ENCODE measurements around the gene SCP2. TPM values are rescaled to one million over a fixed set of nuclear protein-coding genes. Genes with fewer than 3 reads are reported as not detected.

Gene SCP2
- 100 to 1,000 TPM; 137 to 208 TPM for total RNA-seq
- polyA plus RNA-seq (ENCODE audit: insufficient read length in 6 of 6) = 100 to 1,000 TPM; 130 to 160 (median 148) TPM
- long read RNA-seq, donor 1, transcript SCP2-207 (5 exons, 894 nt) = major isoform, 72 of 88 reads
- long read RNA-seq, donor 1, transcript SCP2-203 (16 exons, 2,811 nt) = minor isoform, 11 of 88 reads
- long read RNA-seq, donor 1, partial matches to known transcripts = 0 of 88 reads
- long read RNA-seq, donor 1, other reads (novel, unspliced or antisense) = 0 of 88 reads
- long read RNA-seq, donor 2, transcript SCP2-203 (16 exons, 2,811 nt) = minor isoform, 8 of 63 reads
- long read RNA-seq, donor 2, transcript SCP2-207 (5 exons, 894 nt) = major isoform, 50 of 63 reads
- long read RNA-seq, donor 2, partial matches to known transcripts = 0 of 63 reads
- long read RNA-seq, donor 2, other reads (novel, unspliced or antisense) = 0 of 63 reads
- long read RNA-seq, donor 3, transcript SCP2-205 (4 exons, 1,298 nt) = minor isoform, 7 of 73 reads
- long read RNA-seq, donor 3, transcript SCP2-207 (5 exons, 894 nt) = major isoform, 56 of 73 reads
- long read RNA-seq, donor 3, transcript SCP2-203 (16 exons, 2,811 nt) = minor isoform, 9 of 73 reads
- long read RNA-seq, donor 3, partial matches to known transcripts = 0 of 73 reads
- long read RNA-seq, donor 3, other reads (novel, unspliced or antisense) = 0 of 73 reads
- long read RNA-seq, donor 4, transcript SCP2-207 (5 exons, 894 nt) = major isoform, 115 of 142 reads
- long read RNA-seq, donor 4, partial matches to known transcripts = 17 of 142 reads
- long read RNA-seq, donor 4, other reads (novel, unspliced or antisense) = 4 of 142 reads
- long read RNA-seq, donor 5, transcript SCP2-203 (16 exons, 2,811 nt) = minor isoform, 7 of 96 reads
- long read RNA-seq, donor 5, transcript SCP2-207 (5 exons, 894 nt) = major isoform, 62 of 96 reads
- long read RNA-seq, donor 5, transcript SCP2-205 (4 exons, 1,298 nt) = minor isoform, 5 of 96 reads
- long read RNA-seq, donor 5, partial matches to known transcripts = 18 of 96 reads
- long read RNA-seq, donor 5, other reads (novel, unspliced or antisense) = 0 of 96 reads
- long read RNA-seq, donor 6, transcript SCP2-207 (5 exons, 894 nt) = major isoform, 49 of 60 reads
- long read RNA-seq, donor 6, transcript SCP2-203 (16 exons, 2,811 nt) = minor isoform, 5 of 60 reads
- long read RNA-seq, donor 6, partial matches to known transcripts = 0 of 60 reads
- long read RNA-seq, donor 6, other reads (novel, unspliced or antisense) = 0 of 60 reads
- long read RNA-seq, donor 7, transcript SCP2-203 (16 exons, 2,811 nt) = minor isoform, 6 of 58 reads
- long read RNA-seq, donor 7, transcript SCP2-207 (5 exons, 894 nt) = major isoform, 43 of 58 reads
- long read RNA-seq, donor 7, transcript SCP2-205 (4 exons, 1,298 nt) = minor isoform, 6 of 58 reads
- long read RNA-seq, donor 7, partial matches to known transcripts = 0 of 58 reads
- long read RNA-seq, donor 7, other reads (novel, unspliced or antisense) = 0 of 58 reads
- long read RNA-seq, donor 8, transcript SCP2-207 (5 exons, 894 nt) = major isoform, 55 of 63 reads
- long read RNA-seq, donor 8, transcript SCP2-203 (16 exons, 2,811 nt) = minor isoform, 5 of 63 reads
- long read RNA-seq, donor 8, partial matches to known transcripts = 0 of 63 reads
- long read RNA-seq, donor 8, other reads (novel, unspliced or antisense) = 0 of 63 reads
- long read RNA-seq, donor 9 = 0 reads
- long read RNA-seq, donor 10, transcript SCP2-207 (5 exons, 894 nt) = major isoform, 18 of 24 reads
- long read RNA-seq, donor 10, partial matches to known transcripts = 4 of 24 reads
- long read RNA-seq, donor 10, other reads (novel, unspliced or antisense) = 0 of 24 reads
- long read RNA-seq, donor 11, transcript SCP2-205 (4 exons, 1,298 nt) = minor isoform, 6 of 112 reads
- long read RNA-seq, donor 11, transcript SCP2-203 (16 exons, 2,811 nt) = minor isoform, 13 of 112 reads
- long read RNA-seq, donor 11, transcript SCP2-207 (5 exons, 894 nt) = major isoform, 79 of 112 reads
- long read RNA-seq, donor 11, partial matches to known transcripts = 7 of 112 reads
- long read RNA-seq, donor 11, other reads (novel, unspliced or antisense) = 0 of 112 reads
- long read RNA-seq, donor 12, transcript SCP2-203 (16 exons, 2,811 nt) = minor isoform, 5 of 51 reads
- long read RNA-seq, donor 12, transcript SCP2-207 (5 exons, 894 nt) = major isoform, 44 of 51 reads
- long read RNA-seq, donor 12, partial matches to known transcripts = 0 of 51 reads
- long read RNA-seq, donor 12, other reads (novel, unspliced or antisense) = 0 of 51 reads

DNA sequence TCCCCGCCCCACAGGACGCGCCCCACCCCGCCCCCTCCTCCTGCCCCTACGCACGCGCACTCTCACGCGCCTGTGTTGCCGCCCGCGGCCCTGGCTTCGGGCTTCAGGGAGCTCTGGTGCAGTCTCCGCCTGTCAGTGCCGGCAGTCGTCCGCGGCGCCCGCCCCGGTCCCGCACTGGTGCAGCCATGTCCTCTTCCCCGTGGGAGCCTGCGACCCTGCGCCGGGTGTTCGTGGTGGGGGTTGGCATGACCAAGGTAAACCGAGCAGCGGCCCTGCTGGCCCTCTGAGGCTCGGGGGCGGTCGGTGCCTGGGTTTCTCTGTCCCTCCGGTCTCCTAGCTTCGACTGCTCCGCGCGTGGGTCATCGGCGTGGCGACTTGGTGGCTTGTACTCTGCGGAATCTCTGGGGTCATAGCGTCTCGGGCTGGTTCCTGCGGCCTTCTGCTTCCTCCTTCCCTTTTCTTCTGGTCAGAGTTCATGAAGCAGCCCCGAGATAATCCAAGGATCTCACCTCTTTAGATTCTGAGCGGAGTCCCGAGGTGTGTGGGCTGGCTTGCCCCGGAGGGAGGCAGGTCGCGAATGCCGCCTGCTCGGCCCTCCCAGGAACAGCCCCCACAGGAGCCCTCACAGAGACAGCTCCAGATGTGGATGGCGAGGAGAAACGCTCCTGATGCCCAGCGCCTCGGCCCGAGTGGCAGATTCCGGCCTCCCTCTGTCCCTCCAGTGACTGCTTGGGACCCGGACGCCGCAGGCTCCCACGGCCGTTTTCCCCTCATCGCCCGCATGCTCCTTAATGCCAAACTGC lies at the start of gene SCP2:
TSS of gene SCP2 (plus strand) at position 65 of the 803 bp plus-strand sequence. CDS start at position 186, 121 bp downstream.
- TF ChIP-seq, protein P1, sequence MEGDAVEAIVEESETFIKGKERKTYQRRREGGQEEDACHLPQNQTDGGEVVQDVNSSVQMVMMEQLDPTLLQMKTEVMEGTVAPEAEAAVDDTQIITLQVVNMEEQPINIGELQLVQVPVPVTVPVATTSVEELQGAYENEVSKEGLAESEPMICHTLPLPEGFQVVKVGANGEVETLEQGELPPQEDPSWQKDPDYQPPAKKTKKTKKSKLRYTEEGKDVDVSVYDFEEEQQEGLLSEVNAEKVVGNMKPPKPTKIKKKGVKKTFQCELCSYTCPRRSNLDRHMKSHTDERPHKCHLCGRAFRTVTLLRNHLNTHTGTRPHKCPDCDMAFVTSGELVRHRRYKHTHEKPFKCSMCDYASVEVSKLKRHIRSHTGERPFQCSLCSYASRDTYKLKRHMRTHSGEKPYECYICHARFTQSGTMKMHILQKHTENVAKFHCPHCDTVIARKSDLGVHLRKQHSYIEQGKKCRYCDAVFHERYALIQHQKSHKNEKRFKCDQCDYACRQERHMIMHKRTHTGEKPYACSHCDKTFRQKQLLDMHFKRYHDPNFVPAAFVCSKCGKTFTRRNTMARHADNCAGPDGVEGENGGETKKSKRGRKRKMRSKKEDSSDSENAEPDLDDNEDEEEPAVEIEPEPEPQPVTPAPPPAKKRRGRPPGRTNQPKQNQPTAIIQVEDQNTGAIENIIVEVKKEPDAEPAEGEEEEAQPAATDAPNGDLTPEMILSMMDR (IDR thresholded peaks at IDR 0.05) = no peak
- peak within 1 kb of the TSS in 1 of 2 donors; percentile 73 for H3K27ac ChIP-seq
- peak within 1 kb of the TSS; percentile 65 to 67 for H3K4me3 ChIP-seq
- DNase-seq (peak; percentile 72 to 95 (median 83)), ATAC-seq (peak; percentile 98)
- H3K4me1 ChIP-seq = peaks cover 5 to 24% of the 10 kb centered on the region in 2 donors
- no peaks in the 10 kb centered on the region for H3K9me3 ChIP-seq
- intact Hi-C loops (cut with DNase I) = no loop called here
- H3K36me3 ChIP-seq = no peaks in the 10 kb centered on the region
- H3K27me3 ChIP-seq = peaks cover 0 to 27% of the 10 kb centered on the region in 2 donors

GRCh38 chr1:52877554-52877953 lies 49.5 kb upstream of the SCP2 start:
- TF ChIP-seq, protein P1 (IDR thresholded peaks at IDR 0.05) = no peak
- no peaks in the 10 kb centered on the region for H3K27me3 ChIP-seq
- no peaks in the 10 kb centered on the region for H3K36me3 ChIP-seq
- no peaks in the 10 kb centered on the region for H3K4me1 ChIP-seq
- intact Hi-C loops (cut with DNase I) = no loop called here
- no peaks in the 10 kb centered on the region for H3K9me3 ChIP-seq
- DNase-seq = no peak
- ATAC-seq = no peak
- no peak overlapping the region for H3K4me3 ChIP-seq
- H3K27ac ChIP-seq = no peak overlapping the region

GRCh38 chr1:52880206-52880605 lies 46.9 kb upstream of the SCP2 start:
- Histone ChIP-seq H3K27me3 (no peaks in the 10 kb centered on the region), H3K36me3 (no peaks in the 10 kb centered on the region), H3K9me3 (no peaks in the 10 kb centered on the region), H3K4me3 (no peak overlapping the region), H3K4me1 (no peaks in the 10 kb centered on the region), H3K27ac (no peak overlapping the region)
- TF ChIP-seq, protein P1 (IDR thresholded peaks at IDR 0.05) = no peak
- no peak for ATAC-seq
- no peak for DNase-seq
- intact Hi-C loops (cut with DNase I) = no loop called here
